Epithelial cell of esophagus (primary cell): ENCODE results near the gene XCR1.
"Not testable (repeated sequence)": the region's sequence is repeated elsewhere in the genome, so short reads cannot be mapped to it uniquely, and the experiment has no call there.

Source experiments
- DNase-seq: peaks from one replicate; pipeline ENCODE4 v3.0.0; 2010; ENCODE audit warnings: low read depth
- H3K4me3 ChIP-seq: 2 replicates; pipeline ENCODE4 v1.5.1; 2011; ENCODE audit warnings: mild to moderate bottlenecking, low read length, control low read depth
- TF ChIP-seq, protein P1 (sequence below): IDR thresholded peaks from 2 replicates; pipeline ENCODE4 v1.5.1; 2011; ENCODE audit warnings: low read depth, mild to moderate bottlenecking, low read length, control low read depth, inconsistent platforms; ENCODE audit not compliant: insufficient read depth; ENCODE audit errors: missing control alignments

Gene XCR1

DNA sequence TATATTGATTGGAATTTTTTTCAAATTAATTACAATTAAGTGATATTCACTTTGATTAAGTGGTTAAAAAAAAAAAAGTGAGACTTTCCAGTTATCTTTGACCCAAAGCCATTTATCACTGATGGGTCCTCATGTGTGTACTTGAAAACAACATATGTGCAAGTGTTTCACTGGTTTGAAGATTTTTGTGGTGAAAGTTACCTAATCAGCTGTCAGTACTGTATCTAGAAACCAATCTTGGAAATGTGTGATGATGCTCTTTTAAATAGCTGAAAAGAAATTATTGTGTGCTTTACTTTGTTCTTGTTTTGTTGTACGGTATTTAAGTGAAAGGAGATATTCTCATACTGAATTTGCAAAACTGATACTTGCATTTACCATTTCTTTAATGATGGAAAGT is 11.6 kb upstream of the XCR1 start:
- no peak for DNase-seq
- TF ChIP-seq, protein P1, sequence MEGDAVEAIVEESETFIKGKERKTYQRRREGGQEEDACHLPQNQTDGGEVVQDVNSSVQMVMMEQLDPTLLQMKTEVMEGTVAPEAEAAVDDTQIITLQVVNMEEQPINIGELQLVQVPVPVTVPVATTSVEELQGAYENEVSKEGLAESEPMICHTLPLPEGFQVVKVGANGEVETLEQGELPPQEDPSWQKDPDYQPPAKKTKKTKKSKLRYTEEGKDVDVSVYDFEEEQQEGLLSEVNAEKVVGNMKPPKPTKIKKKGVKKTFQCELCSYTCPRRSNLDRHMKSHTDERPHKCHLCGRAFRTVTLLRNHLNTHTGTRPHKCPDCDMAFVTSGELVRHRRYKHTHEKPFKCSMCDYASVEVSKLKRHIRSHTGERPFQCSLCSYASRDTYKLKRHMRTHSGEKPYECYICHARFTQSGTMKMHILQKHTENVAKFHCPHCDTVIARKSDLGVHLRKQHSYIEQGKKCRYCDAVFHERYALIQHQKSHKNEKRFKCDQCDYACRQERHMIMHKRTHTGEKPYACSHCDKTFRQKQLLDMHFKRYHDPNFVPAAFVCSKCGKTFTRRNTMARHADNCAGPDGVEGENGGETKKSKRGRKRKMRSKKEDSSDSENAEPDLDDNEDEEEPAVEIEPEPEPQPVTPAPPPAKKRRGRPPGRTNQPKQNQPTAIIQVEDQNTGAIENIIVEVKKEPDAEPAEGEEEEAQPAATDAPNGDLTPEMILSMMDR = no peak
- no peak overlapping the region for H3K4me3 ChIP-seq

DNA sequence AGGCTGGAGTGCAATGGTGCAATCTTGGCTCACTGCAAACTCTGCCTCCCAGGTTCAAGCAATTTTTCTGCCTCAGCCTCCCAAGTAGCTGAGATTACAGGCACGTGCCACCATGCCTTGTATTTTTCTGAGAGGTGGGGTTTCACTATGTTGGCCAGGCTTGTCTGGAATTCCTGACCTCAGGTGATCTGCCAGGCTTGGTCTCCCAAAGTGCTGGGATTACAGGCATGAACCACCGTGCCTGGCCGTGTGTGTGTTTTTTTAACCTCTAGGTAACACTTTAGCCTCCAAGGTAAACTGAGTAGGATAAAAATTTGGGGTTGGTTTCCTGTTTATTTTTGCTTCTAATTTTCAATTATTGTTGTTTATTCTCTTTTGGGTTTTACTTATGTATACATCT is 10.8 kb upstream of the XCR1 start:
- not testable (repeated sequence) for DNase-seq, H3K4me3 ChIP-seq

DNA sequence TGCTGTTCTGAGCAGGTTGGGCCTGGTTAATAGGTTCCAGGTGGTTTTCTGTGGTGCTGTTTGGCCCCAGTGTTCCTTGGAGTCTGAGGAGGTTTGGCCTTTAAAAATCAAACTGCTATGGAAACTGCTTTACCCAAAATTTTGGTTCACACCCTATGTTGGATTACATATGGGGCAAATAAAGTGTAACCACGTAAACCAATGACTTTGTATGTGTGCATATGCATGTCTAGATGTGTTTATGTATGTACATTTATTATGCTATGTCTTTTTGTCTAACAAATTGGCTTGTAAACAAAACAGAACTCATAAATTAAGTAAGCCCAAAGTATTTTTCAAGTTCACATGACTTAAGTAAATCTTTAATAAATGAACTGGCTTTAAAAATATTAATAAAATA is 8.9 kb upstream of the XCR1 start:
- TF ChIP-seq, protein P1 = no peak
- no peak for DNase-seq
- no peak overlapping the region for H3K4me3 ChIP-seq

DNA sequence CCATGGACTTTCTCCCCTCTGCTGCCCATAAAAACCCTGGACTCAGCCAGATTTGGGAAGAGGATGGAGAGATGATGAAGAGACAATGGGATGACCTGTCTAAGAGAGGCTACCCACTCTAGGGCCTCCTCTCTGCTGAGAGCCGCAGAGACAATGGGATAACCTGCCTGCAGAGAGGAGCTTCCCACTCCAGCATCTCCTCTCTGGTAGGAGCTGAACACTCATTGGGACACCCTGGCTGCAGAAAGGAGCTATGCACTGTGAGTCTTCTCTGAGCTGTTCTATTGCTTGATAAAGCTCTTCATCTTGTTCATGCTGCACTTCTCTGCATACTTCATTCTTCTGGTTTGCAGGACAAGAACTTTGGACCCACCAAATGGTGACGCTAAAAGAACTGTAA is 4.5 kb upstream of the XCR1 start:
- no peak for DNase-seq
- no peak overlapping the region for H3K4me3 ChIP-seq
- TF ChIP-seq, protein P1 = no peak

DNA sequence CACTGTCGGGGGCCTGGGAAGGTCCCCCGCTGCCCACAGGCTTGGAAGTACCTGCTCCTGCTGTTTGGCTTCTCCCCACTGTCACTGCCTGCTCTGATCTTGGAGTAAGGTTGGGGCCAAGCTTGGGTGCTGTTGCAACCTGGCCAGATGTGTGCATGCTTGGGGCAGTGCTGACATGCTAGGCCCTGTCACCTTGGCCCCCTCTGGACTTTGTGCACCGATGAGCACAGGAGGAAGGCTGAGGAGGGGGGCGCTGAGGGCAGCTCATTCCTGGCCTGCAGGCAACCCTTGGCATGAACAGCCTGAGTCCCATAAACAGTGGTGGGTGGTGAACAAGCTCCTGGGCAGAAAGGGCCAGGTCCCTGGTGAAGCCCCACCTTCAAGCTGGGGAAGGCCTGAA is 4.0 kb upstream of the XCR1 start:
- DNase-seq = no peak
- TF ChIP-seq, protein P1 = no peak
- H3K4me3 ChIP-seq = no peak overlapping the region

DNA sequence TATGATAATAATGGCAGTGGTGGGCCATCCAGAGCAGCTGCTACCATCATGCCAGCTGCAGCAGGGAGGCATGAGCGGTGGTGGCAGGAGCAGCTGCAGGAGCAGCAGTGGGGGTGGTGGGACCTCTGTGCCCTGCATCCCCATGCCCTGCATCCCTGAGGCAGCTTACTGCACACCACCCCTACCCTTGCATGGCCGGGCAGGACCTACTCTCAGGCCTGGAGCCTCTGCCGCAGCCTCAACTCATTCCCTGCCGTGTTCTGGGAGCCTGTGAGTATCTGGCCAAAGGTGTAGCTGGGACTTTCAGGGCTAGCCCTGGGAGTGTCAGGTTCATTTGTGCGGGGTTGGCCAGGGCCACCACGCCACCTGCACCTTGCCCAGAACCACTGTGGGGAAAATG is 3.3 kb upstream of the XCR1 start:
- TF ChIP-seq, protein P1 = no peak
- H3K4me3 ChIP-seq = no peak overlapping the region
- no peak for DNase-seq

DNA sequence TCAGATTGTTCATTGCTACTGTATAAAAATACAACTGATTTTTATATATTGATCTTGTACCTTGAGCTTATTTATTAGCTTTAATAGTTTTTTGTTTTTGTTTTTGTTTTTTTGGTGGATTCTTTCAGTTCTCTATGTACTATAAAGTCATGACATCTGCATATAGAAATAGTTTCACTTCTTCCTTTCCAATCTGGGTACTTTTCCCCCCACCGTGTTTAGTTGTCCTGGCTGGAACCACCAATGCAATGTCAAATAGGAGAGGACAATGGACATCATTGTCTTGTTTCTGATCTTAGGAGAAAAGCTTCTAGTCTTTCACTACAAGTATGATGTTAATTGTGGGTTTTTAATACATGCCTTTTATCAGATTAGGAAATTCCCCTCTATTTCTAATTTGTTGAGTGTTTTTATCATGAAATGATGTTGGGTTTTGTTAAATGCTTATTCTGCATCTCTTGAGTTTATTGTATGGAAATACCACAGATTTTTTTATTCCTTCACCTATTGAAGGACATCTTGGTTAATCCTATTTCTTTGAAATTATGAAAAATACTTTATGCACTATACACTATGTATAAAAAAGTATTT is 2.8 kb upstream of the XCR1 start:
- TF ChIP-seq, protein P1 = no peak
- H3K4me3 ChIP-seq = no peak overlapping the region
- DNase-seq = no peak
